ENCODE measurements around the gene DPP3.
A peak's percentile ranks its signal among the peaks of the same experiment; 100 is the strongest.
"Not testable (repeated sequence)": the region's sequence is repeated elsewhere in the genome, so short reads cannot be mapped to it uniquely, and the experiment has no call there.

Gene DPP3

DNA sequence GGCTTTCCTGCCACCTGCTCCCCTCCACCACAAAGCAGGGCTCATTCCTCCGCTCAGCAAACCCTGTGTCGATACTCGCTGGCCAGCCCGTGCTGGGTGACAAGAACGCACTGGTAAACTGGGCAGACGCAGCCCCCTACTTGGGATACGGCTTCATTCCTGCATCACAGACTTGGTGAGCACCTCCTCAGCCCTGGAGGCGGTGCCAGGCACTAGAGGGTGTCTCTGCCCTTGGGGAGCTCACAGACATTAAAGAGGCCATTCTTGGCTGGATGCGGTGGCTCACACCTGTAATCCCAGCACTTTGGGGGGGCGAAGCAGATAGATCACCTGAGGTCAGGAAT, 59.6 kb downstream of the DPP3 start:
- no peak for DNase-seq

DNA sequence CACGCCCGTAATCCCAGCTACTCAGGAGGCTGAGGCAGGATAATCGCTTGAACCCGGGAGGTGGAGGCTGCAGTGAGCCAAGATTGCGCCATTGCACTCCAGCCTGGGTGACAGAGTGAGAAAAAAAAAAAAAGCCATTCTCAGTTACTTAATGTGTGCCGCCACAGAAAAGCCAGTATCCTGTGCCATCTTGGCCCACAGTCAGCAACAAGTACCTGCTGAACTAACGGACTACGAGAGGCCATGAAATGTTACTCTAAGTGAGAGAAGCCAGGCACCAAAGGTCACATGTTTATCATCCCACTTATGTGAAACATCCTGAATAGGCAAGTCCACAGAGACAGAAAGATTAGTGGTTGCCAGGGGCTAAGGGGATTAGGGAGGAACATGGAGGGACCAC, 60.4 kb downstream of the DPP3 start:
- not testable (repeated sequence) for DNase-seq

DNA sequence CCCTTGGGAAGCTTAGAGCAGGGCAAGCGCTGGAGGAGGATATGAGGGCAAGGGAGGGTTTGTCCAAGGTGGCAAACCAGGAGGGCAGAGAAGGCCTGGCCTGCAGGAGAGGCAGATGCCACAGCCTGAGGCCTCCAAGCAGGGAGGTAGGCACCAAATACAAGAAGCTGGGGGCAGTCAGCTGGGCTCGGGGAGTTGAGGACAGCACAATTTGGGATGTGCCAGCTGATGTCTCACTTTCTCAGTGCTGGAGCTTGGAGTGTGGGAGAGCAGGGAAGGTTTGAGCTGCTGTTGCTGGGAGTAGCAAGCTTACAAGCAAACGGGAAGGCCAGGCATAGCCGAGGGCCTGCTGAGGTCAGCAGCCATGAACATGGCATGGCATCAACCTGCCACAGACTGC, 61.7 kb downstream of the DPP3 start:
- DNase-seq = no peak

DNA sequence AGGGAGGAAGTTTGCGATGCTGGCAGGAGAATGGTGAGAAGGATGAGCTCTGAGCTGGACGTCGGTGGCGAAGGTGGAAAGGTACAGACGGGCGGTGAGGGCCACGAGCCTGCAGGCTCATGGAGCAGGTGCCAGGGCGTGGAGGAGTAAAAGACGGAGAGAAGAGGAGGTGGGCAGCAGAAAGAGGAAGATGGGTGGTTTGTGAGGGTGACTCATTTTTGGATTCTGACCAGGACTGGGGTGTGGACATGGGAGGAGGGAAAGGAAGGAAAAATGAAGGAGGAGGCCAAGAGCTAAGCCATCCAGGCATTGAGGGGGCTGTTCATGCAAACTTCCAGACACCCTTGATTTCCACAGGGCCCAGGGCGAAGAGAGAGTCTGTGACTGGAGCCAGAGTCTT, 62.1 kb downstream of the DPP3 start:
- DNase-seq = no peak

DNA sequence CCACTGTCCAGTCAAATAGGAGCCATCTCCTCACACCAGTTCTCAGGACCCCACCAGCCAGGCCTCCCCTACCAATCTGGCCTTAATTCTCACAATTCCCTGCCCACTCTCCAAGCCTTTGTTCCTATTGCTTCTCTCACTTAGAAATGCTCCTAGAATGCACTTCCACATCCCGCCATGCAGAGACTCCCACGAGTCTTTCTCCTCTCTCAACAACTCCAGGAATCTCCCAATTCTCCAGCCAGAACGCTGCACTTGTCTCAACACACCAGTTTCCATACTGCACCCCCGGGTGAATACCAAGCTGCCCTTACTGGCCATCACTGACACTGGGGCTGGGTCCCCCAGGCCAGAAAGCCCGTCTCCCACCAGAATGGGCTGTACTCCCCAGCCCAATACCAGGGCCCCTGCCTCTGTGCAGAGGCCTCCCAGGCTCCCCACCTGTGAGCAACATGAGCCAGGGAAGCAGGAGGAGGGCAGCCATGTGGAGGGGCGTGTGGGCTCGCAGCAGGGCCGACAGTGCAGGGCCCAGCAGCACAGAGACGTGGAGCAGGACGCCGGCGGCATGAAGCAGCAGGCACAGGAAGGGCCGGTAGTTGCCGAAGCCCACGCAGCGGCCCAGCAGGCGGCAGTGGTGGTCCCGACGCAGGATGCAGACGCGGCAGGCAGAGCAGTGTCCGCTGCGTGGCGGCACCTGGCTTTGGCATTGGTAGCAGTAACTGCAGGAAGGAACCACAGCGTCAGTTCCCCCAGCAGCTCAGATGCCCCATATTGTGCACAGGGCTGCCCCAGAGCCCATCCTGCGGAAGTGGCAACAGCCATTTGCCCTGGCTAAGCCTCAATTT, 63.3 kb downstream of the DPP3 start:
- DNase-seq = peak; percentile 16

DNA sequence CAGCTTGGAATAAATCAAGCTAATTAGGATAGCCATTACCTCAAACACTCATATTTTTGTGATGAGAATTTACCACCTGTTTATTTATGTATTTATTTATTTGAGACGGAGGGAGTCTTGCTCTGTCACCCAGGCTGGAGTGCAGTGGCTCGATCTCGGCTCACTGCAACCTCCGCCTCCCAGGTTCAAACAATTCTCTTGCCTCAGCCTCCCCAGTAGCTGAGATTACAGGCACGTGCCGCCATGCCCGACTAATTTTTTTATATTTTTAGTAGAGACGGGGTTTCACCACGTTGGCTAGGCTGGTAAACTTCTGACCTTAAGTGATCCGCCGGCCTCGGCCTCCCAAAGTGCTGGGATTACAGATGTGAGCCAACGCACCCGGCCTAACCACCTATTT, 64.7 kb downstream of the DPP3 start:
- not testable (repeated sequence) for DNase-seq

DNA sequence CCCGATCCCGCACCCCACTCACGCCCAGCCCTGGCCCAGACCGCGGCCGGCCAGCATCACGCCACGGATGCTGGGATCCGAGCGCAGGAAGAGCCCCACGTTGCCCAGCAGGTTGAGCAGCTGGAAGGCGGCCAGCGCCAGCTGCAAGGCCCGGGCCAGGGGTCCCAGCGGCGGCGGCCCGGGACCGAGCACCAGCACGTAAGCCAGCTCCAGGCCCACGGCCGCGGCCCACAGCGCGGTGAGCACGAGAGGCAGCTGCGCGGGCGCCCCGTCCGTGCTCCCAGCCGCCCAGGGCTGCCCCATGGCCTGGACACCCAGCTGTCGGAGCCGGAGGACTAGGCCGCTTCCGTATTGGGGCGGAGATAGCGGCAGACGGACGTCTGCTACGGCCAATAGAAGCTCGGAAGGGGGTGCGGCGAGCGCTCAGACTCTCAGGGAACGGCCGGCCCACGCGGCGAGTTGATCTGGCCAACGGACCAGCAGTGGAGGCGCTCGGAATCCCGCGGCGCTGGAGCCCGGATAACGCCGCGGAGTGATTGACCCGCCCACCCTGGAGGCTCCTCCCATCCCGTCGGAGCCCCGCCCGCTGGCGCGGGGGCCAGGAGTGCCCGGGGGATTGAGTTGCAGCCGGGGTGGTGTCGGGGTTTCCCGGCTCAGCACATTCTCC, 65.6 kb downstream of the DPP3 start, which contains the start of gene ZDHHC24:
TSS of gene ZDHHC24 (minus strand) at position 348 of the 667 bp plus-strand sequence. CDS start at position 303, 45 bp downstream.
- peak; percentile 80 for DNase-seq

DNA sequence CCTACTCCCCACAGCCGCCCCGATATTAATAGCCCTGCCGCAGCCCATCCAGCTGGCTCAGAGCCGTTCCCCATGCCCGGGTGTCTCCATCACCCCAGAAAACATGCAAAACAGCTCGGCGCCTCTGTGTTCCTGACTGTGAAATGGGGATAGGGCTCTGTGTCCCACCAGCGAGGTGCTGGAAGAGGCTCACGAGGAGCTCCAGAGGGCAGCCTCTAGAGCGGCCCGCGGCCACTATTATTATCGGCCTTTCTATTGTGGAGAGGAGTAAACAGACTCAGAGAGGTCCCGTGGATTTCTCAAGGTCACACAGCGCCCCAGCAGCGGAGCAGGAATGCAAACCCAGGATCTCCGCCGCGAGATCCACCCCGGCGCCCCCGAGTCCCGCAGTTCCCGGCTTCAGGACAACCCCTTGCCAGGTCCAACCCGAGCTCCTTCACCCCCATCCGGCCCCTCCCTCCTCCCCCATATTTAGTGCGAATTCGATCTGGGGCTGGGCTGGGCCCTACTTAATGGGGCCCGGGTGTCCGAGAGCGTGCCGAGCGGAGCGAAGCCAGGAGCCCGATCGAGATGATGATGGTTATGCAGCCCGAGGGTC, 66.2 kb downstream of the DPP3 start, which contains the start of gene ACTN3:
TSS of gene ACTN3 (plus strand) at position 536 of the 598 bp plus-strand sequence. CDS start at position 571, 35 bp downstream.
- DNase-seq = no peak

DNA sequence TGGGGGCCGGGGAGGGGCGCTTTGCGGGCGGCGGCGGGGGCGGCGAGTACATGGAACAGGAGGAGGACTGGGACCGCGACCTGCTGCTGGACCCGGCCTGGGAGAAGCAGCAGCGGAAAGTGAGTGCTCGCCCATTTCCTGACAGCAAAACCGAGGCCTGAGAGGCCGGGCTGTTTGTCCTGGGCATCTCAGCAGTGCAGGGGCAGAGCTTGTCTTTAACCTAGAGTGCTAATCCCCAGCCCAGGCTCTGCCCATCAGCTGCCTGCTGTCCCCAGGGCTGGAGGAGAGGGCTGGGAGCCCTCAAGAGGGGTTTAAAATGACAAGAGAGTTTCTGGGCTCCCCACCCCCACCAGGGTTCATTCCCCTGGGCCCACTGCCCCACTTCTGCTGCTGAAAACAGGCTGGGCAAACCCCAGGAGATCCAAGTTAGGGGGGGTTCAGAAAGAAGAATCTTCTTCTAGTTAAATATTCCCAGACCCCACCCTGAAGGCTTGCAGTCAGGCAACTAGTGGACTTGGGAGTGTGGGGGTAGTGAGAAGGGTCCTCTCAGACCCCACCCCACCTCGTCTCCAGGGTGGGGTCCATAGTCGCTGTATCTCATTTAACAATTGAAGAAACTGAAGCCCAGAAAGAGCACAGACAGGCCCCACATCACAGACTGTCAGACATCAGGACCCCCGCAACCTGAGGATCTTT, 66.9 kb downstream of the DPP3 start:
- no peak for DNase-seq

DNA sequence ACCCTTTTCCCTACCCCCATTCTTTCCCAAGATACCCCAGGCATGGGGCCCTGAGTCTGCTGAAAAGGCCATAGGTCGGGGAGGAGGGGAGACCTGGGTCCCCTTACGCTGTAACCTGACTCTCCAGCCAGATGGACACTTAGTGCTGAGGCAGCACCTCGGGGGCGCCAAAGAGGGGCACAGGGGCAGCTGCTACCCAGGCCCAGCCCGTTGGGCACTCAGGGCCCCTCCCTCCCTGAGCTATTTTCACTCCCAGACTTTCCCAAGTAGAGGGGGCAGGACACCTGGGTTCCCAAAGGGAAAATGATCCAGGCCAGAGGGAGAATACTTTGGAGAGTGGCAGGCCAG, 67.4 kb downstream of the DPP3 start:
- no peak for DNase-seq

DNA sequence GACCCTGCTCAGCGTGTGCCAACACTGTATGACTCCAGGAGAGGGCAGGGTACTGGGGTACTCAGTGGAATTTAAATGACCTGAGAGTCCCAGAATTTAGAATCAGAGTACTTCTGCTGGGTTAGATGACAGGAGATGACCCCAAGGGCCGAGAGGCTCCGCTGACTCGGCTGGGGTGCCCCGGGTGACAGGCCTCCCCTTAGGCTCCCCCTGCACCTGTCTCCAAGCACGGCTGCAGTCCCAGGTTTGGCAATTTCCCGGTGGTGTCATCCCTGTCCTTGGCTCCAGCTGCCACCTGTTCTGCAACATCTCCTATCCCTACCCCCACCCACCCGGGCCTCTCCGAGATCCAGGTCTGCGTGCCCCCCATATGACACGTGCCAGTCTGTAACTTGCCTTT, 67.8 kb downstream of the DPP3 start:
- DNase-seq = no peak

DNA sequence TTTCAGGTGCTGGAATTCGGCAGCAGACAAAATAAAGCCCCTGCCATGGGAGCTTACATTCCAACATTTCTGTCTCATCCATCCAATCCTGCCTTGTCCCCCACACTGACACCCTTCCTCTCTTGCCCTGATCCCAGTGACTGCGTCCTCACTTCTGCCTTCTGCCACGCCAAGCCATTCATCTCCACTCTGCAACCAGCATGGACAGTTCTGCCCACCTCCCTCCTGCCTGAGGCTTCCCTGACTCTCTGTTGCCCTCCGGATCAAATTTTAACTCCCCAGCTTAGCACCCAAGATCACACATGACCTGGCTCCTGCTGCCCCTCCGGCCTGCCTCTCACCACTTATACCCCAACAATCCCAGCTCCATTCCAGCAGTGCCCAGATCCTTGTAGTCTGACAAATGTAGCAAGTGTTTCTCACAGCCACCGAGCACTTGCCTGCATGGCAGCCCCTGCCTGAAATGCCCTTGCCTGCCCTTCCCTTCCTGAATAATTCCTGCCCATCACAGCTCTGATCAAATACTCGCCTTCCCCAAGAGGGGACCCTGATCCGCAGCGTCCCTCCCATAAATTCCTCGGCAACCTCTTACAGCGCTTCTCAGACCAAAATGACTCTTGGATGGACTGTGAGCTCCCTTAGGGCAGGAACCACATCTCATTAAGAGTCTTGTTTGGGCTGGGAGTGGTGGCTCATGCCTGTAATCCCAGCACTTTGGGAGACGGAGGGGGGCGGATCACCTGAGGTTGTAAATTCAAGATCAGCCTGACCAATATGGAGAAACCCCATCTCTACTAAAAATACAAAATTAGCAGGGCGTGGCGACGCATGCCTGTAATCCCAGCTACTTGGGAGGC, 68.8 kb downstream of the DPP3 start:
- no peak for DNase-seq

DNA sequence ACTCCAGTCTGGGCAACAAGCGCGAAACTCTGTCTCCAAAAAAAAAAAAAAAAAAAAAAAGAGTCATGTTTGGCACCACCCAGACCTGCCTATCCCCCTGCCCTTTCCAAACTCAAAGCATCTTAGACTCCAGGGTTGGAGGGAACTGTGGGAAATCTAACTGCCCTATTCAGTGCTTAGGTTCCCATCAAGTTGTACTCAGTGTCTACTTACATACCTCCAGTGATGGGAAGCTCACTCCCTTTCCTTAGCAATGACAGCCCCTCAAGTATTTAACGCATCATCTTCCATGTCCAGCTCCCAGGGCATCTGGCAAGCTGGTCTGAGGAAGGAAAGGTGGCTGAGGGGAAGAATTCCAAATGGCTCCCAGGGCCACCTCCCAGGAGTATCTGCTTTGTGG, 69.5 kb downstream of the DPP3 start:
- DNase-seq = no peak

DNA sequence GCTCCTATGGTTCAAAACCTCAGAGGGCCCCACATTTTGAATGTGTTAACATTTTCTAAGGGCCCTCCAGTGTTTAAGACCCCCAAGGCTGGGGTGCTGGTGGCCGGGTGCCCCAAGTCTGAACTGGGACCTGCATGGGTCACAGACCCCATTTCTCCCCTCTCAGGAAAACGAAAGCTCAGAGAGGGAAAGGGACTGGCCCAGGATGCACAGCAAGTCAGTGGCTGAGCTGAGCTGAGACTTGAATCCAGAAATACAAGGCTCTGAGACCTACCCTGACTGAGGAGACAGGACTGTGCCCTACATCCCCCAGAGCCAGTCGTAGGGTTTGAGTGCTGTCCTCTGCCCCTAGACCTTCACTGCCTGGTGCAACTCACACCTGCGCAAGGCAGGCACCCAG, 70.7 kb downstream of the DPP3 start:
- no peak for DNase-seq

DNA sequence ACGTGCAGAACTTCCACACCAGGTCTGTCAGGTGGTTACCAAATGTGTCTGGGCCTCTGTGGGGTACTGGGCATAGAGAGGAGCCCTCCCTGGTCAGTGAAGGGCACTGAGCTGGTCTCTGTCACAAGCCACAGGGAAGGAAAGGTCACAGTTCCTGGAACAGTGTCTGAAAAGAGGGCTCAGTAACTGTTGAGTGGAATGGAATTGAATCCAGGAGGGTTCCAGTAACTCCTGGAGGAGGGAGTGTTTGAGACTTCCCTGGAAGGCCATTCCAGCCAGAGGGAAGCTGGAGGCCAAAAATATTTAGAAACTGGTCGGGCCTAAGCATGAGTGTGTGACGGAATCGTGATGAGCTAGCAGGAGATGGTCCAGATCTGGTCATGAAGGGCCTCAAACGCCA, 74.4 kb downstream of the DPP3 start:
- no peak for DNase-seq

DNA sequence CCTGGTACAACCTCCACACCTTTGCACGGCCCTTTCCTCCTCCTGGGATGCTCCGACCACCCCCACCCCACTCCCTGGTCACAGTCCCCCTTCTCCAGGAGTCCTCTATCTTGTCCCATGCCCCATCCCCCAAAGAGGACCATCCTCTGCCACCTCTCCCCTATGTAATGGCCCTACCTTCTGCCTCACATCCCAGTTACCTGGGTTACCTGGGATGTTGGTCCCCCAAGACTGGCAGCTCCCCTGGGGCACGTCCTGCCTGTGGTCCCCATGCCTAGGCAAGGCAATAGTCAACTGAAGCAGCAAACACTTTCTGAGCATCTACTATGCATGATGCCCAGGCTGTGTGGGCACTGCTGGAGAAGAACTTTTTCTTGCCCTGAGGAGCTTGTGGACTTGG, 75.2 kb downstream of the DPP3 start:
- DNase-seq = no peak

DNA sequence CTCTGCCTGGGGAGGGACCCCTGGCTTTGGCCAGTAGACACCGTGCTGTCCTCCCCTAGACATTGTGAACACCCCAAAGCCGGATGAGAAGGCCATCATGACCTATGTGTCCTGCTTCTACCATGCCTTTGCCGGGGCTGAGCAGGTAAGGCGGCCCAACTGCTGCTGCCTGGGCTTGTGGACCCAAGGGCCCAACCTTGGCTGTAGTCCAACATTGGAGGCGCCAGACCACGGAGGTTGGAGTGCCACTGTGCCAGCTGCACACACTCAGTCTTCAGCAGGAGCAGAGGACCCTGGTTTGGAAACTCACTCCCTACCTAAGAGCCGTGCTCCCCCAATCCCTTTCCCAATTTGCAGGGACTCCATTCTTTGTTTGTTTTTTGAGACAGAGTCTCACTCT, 75.9 kb downstream of the DPP3 start:
- no peak for DNase-seq

DNA sequence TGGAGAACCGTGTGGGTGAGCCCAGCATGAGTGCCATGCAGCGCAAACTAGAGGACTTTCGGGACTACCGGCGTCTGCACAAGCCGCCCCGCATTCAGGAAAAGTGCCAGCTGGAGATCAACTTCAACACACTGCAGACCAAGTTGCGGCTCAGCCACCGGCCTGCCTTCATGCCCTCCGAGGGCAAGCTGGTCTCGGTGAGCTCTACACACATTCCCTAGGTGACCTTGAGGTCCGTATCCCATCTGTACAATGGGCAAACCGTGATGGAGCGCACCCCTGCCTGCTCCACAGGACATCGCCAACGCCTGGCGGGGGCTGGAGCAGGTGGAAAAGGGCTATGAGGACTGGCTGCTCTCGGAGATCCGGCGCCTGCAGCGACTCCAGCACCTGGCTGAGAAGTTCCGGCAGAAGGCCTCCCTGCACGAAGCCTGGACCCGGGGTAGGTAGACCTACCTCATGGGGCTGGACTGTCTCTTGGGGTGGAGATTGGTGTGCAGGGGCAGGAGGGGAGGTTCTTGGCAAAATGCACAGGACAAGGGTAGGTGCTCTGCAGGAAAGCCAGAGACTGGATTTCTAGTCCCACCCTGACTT, 77.6 kb downstream of the DPP3 start:
- DNase-seq = no peak

Measured in GF-D8 (cell line).